K562 (cell line): Measurements from ENCODE around the gene RAB25. TPM values are rescaled to one million over a fixed set of nuclear protein-coding genes. Genes with fewer than 3 reads are reported as not detected.
A peak's percentile ranks its signal among the peaks of the same experiment; 100 is the strongest.

Source experiments
- CBFB ChIP-seq: sonication (generic); formaldehyde crosslinking; IDR thresholded peaks from 2 replicates; pipeline ENCODE4 v1.4.0; 2020; ENCODE audit warnings: mild to moderate bottlenecking, missing genetic modification reagents
- CCAR2 ChIP-seq: fragments of 200-400 bp; formaldehyde crosslinking; IDR thresholded peaks from 2 replicates; pipeline ENCODE4 v1.6.1; 2017; ENCODE audit warnings: mild to moderate bottlenecking, low read depth, low read length
- CXXC5 ChIP-seq: fragments of 250-450 bp; sonication (Bioruptor Pico); IDR thresholded peaks from 2 replicates; pipeline ENCODE4 v1.8.0; 2022; ENCODE audit warnings: inconsistent platforms, mild to moderate bottlenecking, moderate library complexity
- E2F6 ChIP-seq, 2 experiments: IDR thresholded peaks; 2 replicates each; pipeline ENCODE4 v1.6.1; 2011; ENCODE audit warnings: borderline replicate concordance in 1 of 2, control low read depth in 1 of 2, low read depth in 1 of 2, low read length in 1 of 2, mild to moderate bottlenecking in 1 of 2, mixed read lengths in 1 of 2, moderate library complexity in 1 of 2; ENCODE audit not compliant: insufficient read depth in 1 of 2, insufficient read length in 1 of 2, poor library complexity in 1 of 2, severe bottlenecking in 1 of 2; ENCODE audit errors: extremely low read depth in 1 of 2
- HDGF ChIP-seq: fragments of 450-650 bp; IDR thresholded peaks from 2 replicates; pipeline ENCODE4 v1.6.1; 2016
- KDM4B ChIP-seq, 2 experiments: fragments of 450-650 bp in 1 of 2; sonication (generic) in 1 of 2; IDR thresholded peaks; 2 replicates each; pipeline ENCODE4 v1.6.1; 2016 to 2017; ENCODE audit warnings: borderline replicate concordance in 2 of 2, antibody characterized with exemption in 1 of 2, low read depth in 1 of 2, mild to moderate bottlenecking in 1 of 2
- NFE2L1 ChIP-seq: fragments of 450-650 bp; IDR thresholded peaks from 2 replicates; pipeline ENCODE4 v1.6.1; 2016; ENCODE audit warnings: missing genetic modification characterization, low read depth, mild to moderate bottlenecking, missing compliant biosample characterization, moderate library complexity, borderline replicate concordance
- PHF20 ChIP-seq: fragments of 450-650 bp; IDR thresholded peaks from 2 replicates; pipeline ENCODE4 v1.6.1; 2018; ENCODE audit not compliant: partially characterized antibody
- PKNOX1 ChIP-seq: fragments of 450-650 bp; IDR thresholded peaks from 2 replicates; pipeline ENCODE4 v1.6.1; 2016
- POLR2H ChIP-seq: IDR thresholded peaks from 2 replicates; pipeline ENCODE4 v1.6.1; 2016; ENCODE audit warnings: missing genetic modification characterization, low read depth, mild to moderate bottlenecking, control low read depth, missing compliant biosample characterization, moderate library complexity
- POU5F1 ChIP-seq: fragments of 150-350 bp; IDR thresholded peaks from 2 replicates; pipeline ENCODE4 v1.6.1; 2014; ENCODE audit warnings: borderline replicate concordance, low read length, low read depth, mild to moderate bottlenecking; ENCODE audit not compliant: partially characterized antibody
- TAF1 ChIP-seq: IDR thresholded peaks from 2 replicates; pipeline ENCODE4 v1.6.1; 2011; ENCODE audit warnings: mild to moderate bottlenecking, low read length, moderate library complexity; ENCODE audit not compliant: insufficient read depth, control insufficient read depth, severe bottlenecking; ENCODE audit errors: extremely low read depth
- ZBTB12 ChIP-seq: fragments of 250-450 bp; sonication (Bioruptor Pico); IDR thresholded peaks from 2 replicates; pipeline ENCODE4 v1.4.0; 2020
- ZBTB17 ChIP-seq: fragments of 450-650 bp; formaldehyde crosslinking; IDR thresholded peaks from 2 replicates; pipeline ENCODE4 v1.4.0; 2020; ENCODE audit warnings: mild to moderate bottlenecking
- ZC3H8 ChIP-seq: fragments of 450-650 bp; IDR thresholded peaks from 2 replicates; pipeline ENCODE4 v1.6.1; 2017
- ZNF274 ChIP-seq: IDR thresholded peaks from 2 replicates; pipeline ENCODE4 v1.6.1; 2011; ENCODE audit warnings: low read depth, mild to moderate bottlenecking, low read length, moderate library complexity, borderline replicate concordance
- ZNF324 ChIP-seq: fragments of 250-450 bp; sonication (Bioruptor Pico); IDR thresholded peaks from 2 replicates; pipeline ENCODE4 v1.4.0; 2020; ENCODE audit warnings: mild to moderate bottlenecking
- ZNF583 ChIP-seq: fragments of 250-450 bp; sonication (Bioruptor Pico); IDR thresholded peaks from 2 replicates; pipeline ENCODE4 v1.4.0; 2020
- ZNF639 ChIP-seq, 2 experiments: fragments of 200-800 bp in 1 of 2; sonication (Bioruptor generic) in 1 of 2; sonication (generic) in 1 of 2; formaldehyde crosslinking in 1 of 2; IDR thresholded peaks in 1 of 2; conservative IDR thresholded peaks in 1 of 2; 2 replicates each; pipeline versions ENCODE4 v1.5.0 to v1.6.1; 2016 to 2020; ENCODE audit warnings: missing compliant biosample characterization in 1 of 2, missing genetic modification characterization in 1 of 2, missing genetic modification reagents in 1 of 2
- polyA plus RNA-seq, 8 experiments: library from polyadenylated mRNA; depleted of rRNA in 4 of 8; stranded (reverse) in 5 of 8; unstranded in 3 of 8; fragments of >200 nt; fragmentation: Nextera tagmentation in 2 of 8; fragmentation: Illumina TruSeq in 1 of 8; extraction: Ambion mirVana in 2 of 8; extraction: Trizol in 1 of 8; gene quantifications; 2 replicates each; pipeline versions ENCODE4 v1.2.1 to v1.2.3, GENCODE V29; 2011 to 2014; ENCODE audit warnings: inconsistent platforms in 1 of 8, missing spikeins in 1 of 8
- total RNA-seq, 7 experiments: library from RNA; depleted of rRNA in 6 of 7; stranded (reverse); fragments of >200 nt in 6 of 7; fragmentation: Illumina TruSeq in 2 of 7; extraction: Trizol in 2 of 7; gene quantifications; 2 replicates each; pipeline versions ENCODE4 v1.2.1 to v1.2.3, GENCODE V29; 2011 to 2021; ENCODE audit warnings: low replicate concordance in 1 of 7

The RAB25 gene
- total and polyA plus RNA-seq, 9 of the 15 experiments (the other 6 are each of a cell fraction or from before 2014, with no cell fraction given) = 0.10 to 0.27 (median 0.13) TPM; not detected in 6

GRCh38 chr1:156020293-156021092, 40.5 kb upstream of the RAB25 start, which contains the start of gene SSR2 (continued):
- TF ChIP-seq TAF1 = peak; percentile 75
- TF ChIP-seq E2F6 (IDR thresholded peaks at IDR 0.05; ENCODE audit: borderline replicate concordance in 1 of 2, extremely low read depth in 1 of 2, insufficient read depth in 1 of 2, insufficient read length in 1 of 2, low read depth in 1 of 2, low read length in 1 of 2, poor library complexity in 1 of 2, severe bottlenecking in 1 of 2) = peak in 1 of 2 experiments; percentile 37
- no peak for TF ChIP-seq HDGF
- no peak for TF ChIP-seq ZNF274
- TF ChIP-seq NFE2L1 (tag) = no peak
- TF ChIP-seq ZNF583 (CRISPR knock-in tag) = no peak
- peak in 1 of 2 experiments; percentile 90; a peak in 1 of 4 replicates for TF ChIP-seq KDM4B (IDR thresholded peaks at IDR 0.05; ENCODE audit: borderline replicate concordance in 2 of 2, low read depth in 1 of 2)
- TF ChIP-seq PHF20 = peak; percentile 14
- 0 out of 2 replicates have a peak, but pooled peaks have one; percentile 32 for TF ChIP-seq CXXC5 (CRISPR knock-in tag)
- peak; percentile 68 for TF ChIP-seq POU5F1
- no peak for TF ChIP-seq ZC3H8
- no peak for TF ChIP-seq ZBTB17
- TF ChIP-seq PKNOX1 = peak; percentile 48; the same call in 1 of the 2 replicates
- no peak for TF ChIP-seq ZNF324 (CRISPR knock-in tag)
- no peak for TF ChIP-seq ZNF639 (CRISPR knock-in tag; conservative IDR thresholded peaks at IDR 0.05 in 1 of 2, IDR thresholded peaks at IDR 0.05 in 1 of 2)
- peak; percentile 63; the same call in 1 of the 2 replicates for TF ChIP-seq POLR2H
- no peak for TF ChIP-seq CCAR2
- TF ChIP-seq ZBTB12 = no peak
- no peak for TF ChIP-seq CBFB (CRISPR knock-in tag)
